Left ventricle myocardium inferior (tissue), 1 donor: Measurements from ENCODE around the gene CLSTN2. TPM values are rescaled to one million over a fixed set of nuclear protein-coding genes. Genes with fewer than 3 reads are reported as not detected.

Source experiments
- DNase-seq: peaks from one replicate; pipeline ENCODE4 v3.0.0-alpha.2; 2020
- H3K27ac ChIP-seq: fragments of 200-600 bp; replicated peaks from 2 replicates; pipeline ENCODE4 v1.8.0; 2021
- H3K27me3 ChIP-seq: fragments of 200-600 bp; 2 replicates; pipeline ENCODE4 v1.8.0; 2021; ENCODE audit warnings: low read depth
- H3K36me3 ChIP-seq: fragments of 200-600 bp; 2 replicates; pipeline ENCODE4 v1.8.0; 2021
- H3K4me1 ChIP-seq: fragments of 200-600 bp; 2 replicates; pipeline ENCODE4 v1.8.0; 2021
- H3K4me3 ChIP-seq: fragments of 200-600 bp; 2 replicates; pipeline ENCODE4 v1.8.0; 2021; ENCODE audit warnings: mild to moderate bottlenecking, moderate library complexity
- H3K9me3 ChIP-seq: fragments of 200-600 bp; replicated peaks from 2 replicates; pipeline ENCODE4 v1.8.0; 2021
- intact Hi-C: fragments of 100-400 bp; cut with micrococcal nuclease; formaldehyde crosslinking; loops from one replicate; pipeline ENCODE4 v1.11.0; 2022
- total RNA-seq: library from RNA; stranded (reverse); fragmentation: NEBNext Ultra II Directional; extraction: Animal tissue kit (Norgen Biotek cat#: 25700); gene quantifications from one replicate; pipeline ENCODE4 v1.2.1, GENCODE V29; 2021
- TF ChIP-seq, protein P1 (sequence below): fragments of 200-600 bp; IDR thresholded peaks from 2 replicates; pipeline ENCODE4 v1.8.0; 2021; ENCODE audit warnings: antibody characterized with exemption, mild to moderate bottlenecking, borderline replicate concordance
- donor health status: DM: no; HTN: yes; CAD: no; lungs with severe emphysema.

Gene CLSTN2
- total RNA-seq, 1 donor from 2014 or later, result 7.0 TPM

DNA sequence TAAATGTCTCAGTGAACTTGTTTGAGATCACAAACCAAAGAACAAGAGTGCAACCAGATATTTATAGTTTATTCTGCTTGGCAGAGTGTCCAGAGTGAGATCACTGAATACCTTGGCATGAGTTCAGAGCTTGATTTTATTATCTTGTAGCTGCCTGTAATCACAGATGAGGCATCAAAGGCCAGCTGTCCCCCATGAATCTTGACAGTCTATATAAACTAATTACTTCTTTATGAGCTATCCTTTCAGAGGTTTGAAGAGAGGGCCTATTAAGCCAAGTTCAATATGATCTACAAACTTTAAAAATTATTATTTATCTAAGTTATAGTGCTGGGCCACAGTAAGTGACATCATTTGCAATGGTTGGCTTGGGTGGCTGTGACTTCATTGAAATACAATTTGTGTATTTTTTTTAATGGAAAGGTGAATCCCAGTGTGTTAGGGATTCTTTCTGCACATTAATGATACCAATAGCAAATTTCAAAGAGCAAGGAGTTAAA is 251.5 kb downstream of the CLSTN2 start:
- TF ChIP-seq, protein P1, sequence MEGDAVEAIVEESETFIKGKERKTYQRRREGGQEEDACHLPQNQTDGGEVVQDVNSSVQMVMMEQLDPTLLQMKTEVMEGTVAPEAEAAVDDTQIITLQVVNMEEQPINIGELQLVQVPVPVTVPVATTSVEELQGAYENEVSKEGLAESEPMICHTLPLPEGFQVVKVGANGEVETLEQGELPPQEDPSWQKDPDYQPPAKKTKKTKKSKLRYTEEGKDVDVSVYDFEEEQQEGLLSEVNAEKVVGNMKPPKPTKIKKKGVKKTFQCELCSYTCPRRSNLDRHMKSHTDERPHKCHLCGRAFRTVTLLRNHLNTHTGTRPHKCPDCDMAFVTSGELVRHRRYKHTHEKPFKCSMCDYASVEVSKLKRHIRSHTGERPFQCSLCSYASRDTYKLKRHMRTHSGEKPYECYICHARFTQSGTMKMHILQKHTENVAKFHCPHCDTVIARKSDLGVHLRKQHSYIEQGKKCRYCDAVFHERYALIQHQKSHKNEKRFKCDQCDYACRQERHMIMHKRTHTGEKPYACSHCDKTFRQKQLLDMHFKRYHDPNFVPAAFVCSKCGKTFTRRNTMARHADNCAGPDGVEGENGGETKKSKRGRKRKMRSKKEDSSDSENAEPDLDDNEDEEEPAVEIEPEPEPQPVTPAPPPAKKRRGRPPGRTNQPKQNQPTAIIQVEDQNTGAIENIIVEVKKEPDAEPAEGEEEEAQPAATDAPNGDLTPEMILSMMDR, result no peak
- H3K4me1 ChIP-seq, result peaks cover 42% of the 10 kb centered on the region
- H3K9me3 ChIP-seq, result no peaks in the 10 kb centered on the region
- DNase-seq, result no peak
- no peaks in the 10 kb centered on the region for H3K36me3 ChIP-seq
- intact Hi-C loops, result no loop called here
- H3K27me3 ChIP-seq, result no peaks in the 10 kb centered on the region
- no peak overlapping the region for H3K4me3 ChIP-seq
- H3K27ac ChIP-seq, result peak overlapping the region; percentile 79

DNA sequence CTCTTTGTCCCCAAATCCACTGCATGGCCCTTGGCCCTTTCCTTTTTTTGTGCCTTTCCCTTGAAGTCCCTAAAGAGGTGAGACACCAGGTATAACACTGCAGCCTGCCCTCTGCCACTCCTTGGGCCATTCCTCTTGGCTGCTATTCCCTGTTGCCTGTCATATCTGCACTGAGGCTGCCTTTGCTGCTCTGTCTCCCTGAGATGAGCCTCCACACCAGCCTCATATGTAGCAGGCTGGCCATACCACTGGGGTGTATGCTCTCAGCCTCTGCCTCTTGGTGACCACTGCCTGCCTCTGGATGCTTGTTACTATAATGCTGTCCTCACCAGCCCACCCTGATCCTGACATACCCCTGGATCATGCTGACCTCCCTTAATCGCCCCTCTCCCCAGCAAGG is 252.0 kb downstream of the CLSTN2 start:
- TF ChIP-seq, protein P1, result no peak
- peak overlapping the region; percentile 79 for H3K27ac ChIP-seq
- H3K4me3 ChIP-seq, result no peak overlapping the region
- H3K27me3 ChIP-seq, result no peaks in the 10 kb centered on the region
- H3K4me1 ChIP-seq, result peaks cover 42% of the 10 kb centered on the region
- no peak for DNase-seq
- intact Hi-C loops, result no loop called here
- H3K9me3 ChIP-seq, result no peaks in the 10 kb centered on the region
- no peaks in the 10 kb centered on the region for H3K36me3 ChIP-seq

DNA sequence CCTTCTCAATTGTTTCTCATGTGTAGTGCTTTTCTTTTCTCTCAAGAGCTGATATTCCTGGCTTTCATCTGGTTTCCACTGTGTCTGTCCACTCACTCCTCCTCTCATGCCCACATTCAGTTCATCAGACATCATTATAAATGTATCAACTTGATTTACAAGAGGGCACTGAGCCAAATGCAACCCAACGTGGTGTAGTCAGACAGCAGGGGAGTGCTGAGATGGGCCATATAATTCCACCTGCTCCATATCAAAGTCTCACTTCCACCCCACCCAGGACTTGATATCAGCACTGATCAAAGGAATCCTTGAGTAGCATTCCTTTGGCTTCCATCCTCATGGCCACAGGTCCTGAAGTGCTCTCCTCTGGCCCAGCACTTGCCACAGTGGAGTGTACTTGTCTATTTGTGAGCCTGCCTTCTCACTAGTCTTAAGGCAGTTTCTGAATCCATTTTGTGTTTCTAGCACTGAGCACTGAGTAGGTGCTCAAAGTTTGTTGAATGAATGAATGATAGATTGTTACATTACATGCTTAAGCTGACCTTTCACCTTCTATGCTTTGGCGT is 252.8 kb downstream of the CLSTN2 start:
- Histone ChIP-seq H3K9me3 (peaks cover 3% of the 10 kb centered on the region), H3K27ac (peak overlapping the region; percentile 79), H3K27me3 (no peaks in the 10 kb centered on the region), H3K4me1 (peaks cover 42% of the 10 kb centered on the region), H3K4me3 (no peak overlapping the region), H3K36me3 (no peaks in the 10 kb centered on the region)
- intact Hi-C loops, result no loop called here
- no peak for DNase-seq
- TF ChIP-seq, protein P1, result no peak

DNA sequence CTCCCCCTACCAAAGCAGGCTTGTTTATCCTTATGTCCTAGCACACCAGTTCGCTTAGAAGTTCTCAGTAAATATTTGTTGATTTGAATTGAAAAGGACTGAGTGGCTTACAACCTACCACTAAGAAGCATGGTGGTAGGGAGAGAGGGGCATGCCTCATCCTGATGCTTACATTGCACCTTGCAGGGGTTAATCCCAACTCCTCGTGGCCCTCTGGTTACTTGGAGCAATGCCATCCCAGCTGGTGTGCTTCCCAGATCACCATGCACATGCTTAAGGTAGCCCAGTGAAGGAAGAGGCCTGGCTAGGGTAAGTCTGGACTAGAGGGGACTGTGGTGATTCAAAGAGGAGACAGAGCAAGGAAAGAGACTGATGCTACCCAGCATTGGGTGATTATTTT is 253.3 kb downstream of the CLSTN2 start:
- intact Hi-C loops, result no loop called here
- peaks cover 9% of the 10 kb centered on the region for H3K9me3 ChIP-seq
- no peaks in the 10 kb centered on the region for H3K27me3 ChIP-seq
- H3K4me1 ChIP-seq, result peaks cover 42% of the 10 kb centered on the region
- TF ChIP-seq, protein P1, result no peak
- peak; percentile 40 for DNase-seq
- H3K27ac ChIP-seq, result peak overlapping the region; percentile 79
- no peak overlapping the region for H3K4me3 ChIP-seq
- no peaks in the 10 kb centered on the region for H3K36me3 ChIP-seq

DNA sequence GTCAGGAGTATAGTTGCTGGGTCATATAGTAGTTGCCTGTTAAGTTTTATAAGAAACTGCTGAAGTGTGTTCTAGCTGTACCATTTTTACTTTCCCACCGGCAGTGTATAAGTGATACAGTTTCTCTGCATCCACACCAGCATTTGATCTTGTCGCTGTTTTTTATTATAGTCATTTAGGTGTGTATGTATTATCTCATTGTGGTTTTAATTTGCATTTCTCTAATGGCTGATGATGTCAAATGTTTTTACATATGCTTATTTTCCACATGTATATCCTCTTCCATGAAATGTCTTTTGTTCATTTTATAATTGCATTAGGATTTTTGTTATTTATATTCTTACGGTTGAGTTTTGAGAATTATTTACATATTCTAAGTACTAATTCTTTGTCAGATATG is 254.3 kb downstream of the CLSTN2 start:
- Histone ChIP-seq H3K36me3 (no peaks in the 10 kb centered on the region), H3K4me1 (peaks cover 42% of the 10 kb centered on the region), H3K27ac (no peak overlapping the region), H3K9me3 (peaks cover 15% of the 10 kb centered on the region), H3K4me3 (no peak overlapping the region), H3K27me3 (no peaks in the 10 kb centered on the region)
- intact Hi-C loops, result no loop called here
- no peak for DNase-seq
- TF ChIP-seq, protein P1, result no peak
